Measurements from ENCODE around the gene AMPD3.

GRCh38 chr11:10515418-10515817 is 60.4 kb downstream of the AMPD3 start:
- TF ChIP-seq GATA2 (IDR thresholded peaks at IDR 0.05; ENCODE audit: low read depth, low read length) (no peak), GATA3 (IDR thresholded peaks at IDR 0.05; ENCODE audit: low read depth, low read length) (no peak)

Data from SH-SY5Y (cell line).